ENCODE measurements around the gene RHOBTB3. TPM values are rescaled to one million over a fixed set of nuclear protein-coding genes. Genes with fewer than 3 reads are reported as not detected.

The RHOBTB3 gene
- total RNA-seq, 1 donor from 2014 or later = 79.7 TPM

DNA sequence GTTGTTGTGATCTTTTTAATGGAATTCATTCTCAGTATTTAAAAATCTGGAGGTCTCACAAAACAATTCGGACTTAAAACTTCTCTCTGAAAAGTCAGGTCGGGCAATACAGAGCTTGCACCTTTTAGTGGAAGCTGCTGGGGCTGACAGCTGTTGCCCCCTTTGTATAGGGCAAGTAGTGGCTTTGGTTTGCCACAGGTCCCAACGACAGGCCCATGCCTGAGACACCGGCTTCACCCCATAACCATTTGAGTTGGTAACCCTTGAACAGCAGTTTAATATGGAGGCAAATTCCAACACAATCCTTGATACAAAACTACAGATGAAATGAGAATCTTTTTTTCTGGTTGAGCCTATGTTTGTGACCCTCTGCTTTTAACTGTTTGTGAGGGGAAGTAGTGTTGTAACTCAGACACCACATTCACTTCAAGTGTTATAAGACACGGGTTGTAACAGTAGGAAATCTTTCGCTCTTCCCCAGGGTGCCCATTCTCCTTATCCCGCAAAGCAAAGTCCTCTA is 92.1 kb downstream of the RHOBTB3 start:
- no peak for DNase-seq
- TF ChIP-seq CTCF (IDR thresholded peaks at IDR 0.05; ENCODE audit: borderline replicate concordance) = no peak
- H3K4me3 ChIP-seq = peak overlapping the region; percentile 89
- no peaks in the 10 kb centered on the region for H3K27me3 ChIP-seq (ENCODE audit: low read depth)
- H3K4me1 ChIP-seq = peaks cover 66% of the 10 kb centered on the region
- no peaks in the 10 kb centered on the region for H3K36me3 ChIP-seq
- no peaks in the 10 kb centered on the region for H3K9me3 ChIP-seq (replicated peaks)
- intact Hi-C loops (cut with micrococcal nuclease) = no loop called here
- H3K27ac ChIP-seq (replicated peaks) = peak overlapping the region; percentile 95

DNA sequence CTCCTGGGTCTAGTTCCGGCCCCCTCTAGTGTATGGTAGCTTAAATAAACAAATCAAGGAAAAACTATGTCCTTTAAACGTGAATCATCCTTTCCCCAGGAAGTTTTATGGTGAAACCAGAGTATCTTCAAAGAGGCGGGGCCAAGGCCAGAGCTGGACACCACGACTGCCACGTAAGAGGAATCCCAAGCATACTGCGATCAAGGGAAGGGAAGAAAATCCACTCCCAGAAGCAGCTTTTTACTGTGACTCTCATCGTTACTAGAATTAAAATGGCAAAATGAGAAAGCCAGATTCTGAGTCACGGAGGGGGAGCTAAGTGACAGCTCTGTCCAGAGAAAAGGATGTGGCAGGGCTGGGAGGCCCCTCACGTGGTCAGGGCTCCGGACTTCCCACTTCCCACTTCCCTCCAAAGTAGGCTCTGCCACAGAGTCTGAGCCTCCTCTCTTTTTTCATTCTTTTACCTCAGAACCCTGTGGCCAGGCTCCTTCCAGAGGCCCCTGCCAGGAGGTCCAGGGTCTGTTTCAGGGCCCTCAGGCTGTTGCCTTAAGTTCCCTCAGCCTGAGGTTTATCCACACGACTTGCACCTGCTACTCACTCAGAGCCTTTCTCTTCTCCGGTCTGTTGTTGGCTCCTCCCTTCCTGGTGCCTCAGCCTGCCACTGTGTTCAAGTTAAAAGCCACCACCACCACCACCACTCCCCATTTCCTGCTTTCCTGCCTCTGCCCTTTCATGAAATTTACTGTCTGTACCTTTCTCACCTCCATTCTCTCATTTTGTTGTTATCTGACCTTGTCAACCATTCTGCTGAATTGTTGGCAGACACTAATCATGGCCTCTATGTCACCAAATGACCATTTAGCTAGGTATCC is 92.8 kb downstream of the RHOBTB3 start:
- no peaks in the 10 kb centered on the region for H3K27me3 ChIP-seq (ENCODE audit: low read depth)
- TF ChIP-seq CTCF (IDR thresholded peaks at IDR 0.05; ENCODE audit: borderline replicate concordance) = no peak
- H3K4me3 ChIP-seq = peak overlapping the region; percentile 89
- peak overlapping the region; percentile 95 for H3K27ac ChIP-seq (replicated peaks)
- no peaks in the 10 kb centered on the region for H3K9me3 ChIP-seq (replicated peaks)
- peak; percentile 50 for DNase-seq
- peaks cover 59% of the 10 kb centered on the region for H3K4me1 ChIP-seq
- H3K36me3 ChIP-seq = no peaks in the 10 kb centered on the region
- intact Hi-C loops (cut with micrococcal nuclease) = no loop called here

- no peak for DNase-seq
Observed at GRCh38 chr5:95824747-95825146, 93.6 kb downstream of the RHOBTB3 start.

DNA sequence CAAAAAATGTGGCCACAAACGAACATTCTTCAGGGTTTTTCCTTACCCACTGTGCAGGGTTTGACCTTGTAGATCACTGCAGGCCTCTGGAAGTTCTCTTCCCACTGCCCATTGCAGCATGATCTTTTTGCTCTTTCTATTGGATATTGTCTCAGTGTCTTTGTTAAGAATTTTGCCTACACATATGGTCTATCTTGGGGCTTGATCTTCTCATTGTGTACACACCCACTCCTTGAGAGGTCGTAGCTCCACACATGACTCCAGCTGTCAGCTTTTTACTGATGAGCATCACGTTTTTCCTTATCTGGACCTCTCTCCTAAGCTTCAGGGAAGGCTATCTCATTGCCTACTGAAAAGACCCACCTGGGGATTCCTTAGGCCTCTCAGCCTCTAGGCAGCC is 94.4 kb downstream of the RHOBTB3 start:
- H3K4me3 ChIP-seq = no peak overlapping the region
- intact Hi-C loops (cut with micrococcal nuclease) = no loop called here
- no peak for TF ChIP-seq CTCF (IDR thresholded peaks at IDR 0.05; ENCODE audit: borderline replicate concordance)
- H3K27ac ChIP-seq (replicated peaks) = no peak overlapping the region
- H3K4me1 ChIP-seq = peaks cover 43% of the 10 kb centered on the region
- H3K27me3 ChIP-seq (ENCODE audit: low read depth) = no peaks in the 10 kb centered on the region
- H3K36me3 ChIP-seq = no peaks in the 10 kb centered on the region
- H3K9me3 ChIP-seq (replicated peaks) = no peaks in the 10 kb centered on the region
- DNase-seq = no peak

More at GRCh38 chr5:95824747-95825146, 93.6 kb downstream of the RHOBTB3 start:
- Histone ChIP-seq H3K4me3 (no peak overlapping the region), H3K4me1 (peaks cover 51% of the 10 kb centered on the region), H3K9me3 (replicated peaks) (no peaks in the 10 kb centered on the region), H3K27me3 (ENCODE audit: low read depth) (no peaks in the 10 kb centered on the region), H3K27ac (replicated peaks) (peak overlapping the region; percentile 95), H3K36me3 (no peaks in the 10 kb centered on the region)
- intact Hi-C loops (cut with micrococcal nuclease) = no loop called here
- TF ChIP-seq CTCF (IDR thresholded peaks at IDR 0.05; ENCODE audit: borderline replicate concordance) = no peak

GRCh38 chr5:95826949-95827891 is 96.1 kb downstream of the RHOBTB3 start:
- H3K27ac ChIP-seq (replicated peaks) = no peak overlapping the region
- DNase-seq = no peak
- H3K9me3 ChIP-seq (replicated peaks) = no peaks in the 10 kb centered on the region
- H3K36me3 ChIP-seq = no peaks in the 10 kb centered on the region
- no peak overlapping the region for H3K4me3 ChIP-seq
- no peak for TF ChIP-seq CTCF (IDR thresholded peaks at IDR 0.05; ENCODE audit: borderline replicate concordance)
- intact Hi-C loops (cut with micrococcal nuclease) = no loop called here
- H3K27me3 ChIP-seq (ENCODE audit: low read depth) = no peaks in the 10 kb centered on the region
- peaks cover 26% of the 10 kb centered on the region for H3K4me1 ChIP-seq

All from left ventricle myocardium inferior (tissue), 1 donor.